Cardiac fibroblast (primary cell): ENCODE results near the gene CD74.
A peak's percentile ranks its signal among the peaks of the same experiment; 100 is the strongest.

Source experiments
- DNase-seq, 2 donors: peaks; one replicate each; pipeline versions ENCODE4 v3.0.0 to v3.0.0-alpha.2; 2010; ENCODE audit warnings: low read depth in 2 of 2
- H3K4me3 ChIP-seq, 2 donors: replicated peaks in 1 of 2; 1 replicate in 1 of 2; 2 replicates in 1 of 2; pipeline ENCODE4 v1.5.1; 2011; ENCODE audit warnings: low read depth in 2 of 2, low read length in 2 of 2, mild to moderate bottlenecking in 2 of 2, moderate library complexity in 1 of 2
- CTCF ChIP-seq: IDR thresholded peaks from one replicate; pipeline ENCODE4 v1.5.1; 2011; ENCODE audit warnings: low read depth, mild to moderate bottlenecking, low read length, inconsistent platforms

Gene CD74

GRCh38 chr5:150357326-150358260 lies 55.1 kb downstream of the CD74 start, which contains the start of gene TCOF1:
Gene TCOF1, plus strand, starts transcription at chr5:150357697. Its CDS starts 50 bp downstream, at chr5:150357747.
- peak; percentile 94 to 95 for DNase-seq
- TF ChIP-seq CTCF = no peak
- peak within 1 kb of the TSS; percentile 78 to 83 for H3K4me3 ChIP-seq

- no peak for TF ChIP-seq CTCF
- peak overlapping the region; percentile 11 to 25 for H3K4me3 ChIP-seq
- DNase-seq = no peak
Measured at GRCh38 chr5:150356575-150357294, 56.0 kb downstream of the CD74 start.

- DNase-seq = no peak
- H3K4me3 ChIP-seq = no peak overlapping the region
- TF ChIP-seq CTCF = no peak
Measured at GRCh38 chr5:150355791-150356190, 56.9 kb downstream of the CD74 start.

- TF ChIP-seq CTCF = peak; percentile 1
- H3K4me3 ChIP-seq = no peak overlapping the region
Measured at GRCh38 chr5:150353032-150353675, 59.6 kb downstream of the CD74 start.

GRCh38 chr5:150352244-150353031 lies 60.3 kb downstream of the CD74 start:
- no peak overlapping the region for H3K4me3 ChIP-seq
- no peak for TF ChIP-seq CTCF
- DNase-seq = no peak

More at GRCh38 chr5:150353032-150353675, 59.6 kb downstream of the CD74 start:
- DNase-seq = no peak
